SJSA1 (cell line): ENCODE results near the gene TMEM129. TPM values are rescaled to one million over a fixed set of nuclear protein-coding genes. Genes with fewer than 3 reads are reported as not detected.
"Not testable (repeated sequence)": the region's sequence is repeated elsewhere in the genome, so short reads cannot be mapped to it uniquely, and the experiment has no call there.

ENCODE experiments used
- DNase-seq, 2 experiments: peaks; one replicate each; pipeline ENCODE4 v3.0.0-alpha.2; 2015 to 2020; ENCODE audit warnings: low spot score in 2 of 2, low read depth in 1 of 2
- H3K27ac ChIP-seq: fragments of 250-450 bp; sonication (Bioruptor Pico); 2 replicates; pipeline ENCODE4 v1.5.1; 2020; ENCODE audit warnings: mild to moderate bottlenecking, moderate library complexity
- H3K27me3 ChIP-seq: fragments of 250-450 bp; sonication (Bioruptor Pico); replicated peaks from 2 replicates; pipeline ENCODE4 v1.5.1; 2020; ENCODE audit warnings: mild to moderate bottlenecking, moderate library complexity
- H3K36me3 ChIP-seq: fragments of 250-450 bp; sonication (Bioruptor Pico); 2 replicates; pipeline ENCODE4 v1.5.1; 2020; ENCODE audit warnings: mild to moderate bottlenecking
- H3K4me1 ChIP-seq: fragments of 250-450 bp; sonication (Bioruptor Pico); replicated peaks from 2 replicates; pipeline ENCODE4 v1.6.1; 2021; ENCODE audit warnings: mild to moderate bottlenecking
- H3K4me3 ChIP-seq: fragments of 250-450 bp; sonication (Bioruptor Pico); 2 replicates; pipeline ENCODE4 v1.5.1; 2020; ENCODE audit warnings: mild to moderate bottlenecking
- H3K9me3 ChIP-seq: fragments of 250-450 bp; sonication (Bioruptor Pico); replicated peaks from 2 replicates; pipeline ENCODE4 v1.5.1; 2020; ENCODE audit warnings: mild to moderate bottlenecking
- total RNA-seq: library from RNA; depleted of rRNA; stranded (reverse); fragments of >200 nt; shearing (Covaris generic); gene quantifications from 2 replicates; pipeline ENCODE4 v1.2.3, GENCODE V29; 2014

TMEM129 gene
- total RNA-seq, 1 experiment from 2014 or later, result 14.7 TPM

- DNase-seq, result no peak
- no peaks in the 10 kb centered on the region for H3K27me3 ChIP-seq
- H3K27ac ChIP-seq, result no peak overlapping the region
- no peak overlapping the region for H3K4me3 ChIP-seq
- peaks cover 25% of the 10 kb centered on the region for H3K36me3 ChIP-seq
- H3K9me3 ChIP-seq, result no peaks in the 10 kb centered on the region
- peaks cover 13% of the 10 kb centered on the region for H3K4me1 ChIP-seq
These were observed 5.9 kb downstream of the TMEM129 start for GRCh38 chr4:1715002-1715758.

DNA sequence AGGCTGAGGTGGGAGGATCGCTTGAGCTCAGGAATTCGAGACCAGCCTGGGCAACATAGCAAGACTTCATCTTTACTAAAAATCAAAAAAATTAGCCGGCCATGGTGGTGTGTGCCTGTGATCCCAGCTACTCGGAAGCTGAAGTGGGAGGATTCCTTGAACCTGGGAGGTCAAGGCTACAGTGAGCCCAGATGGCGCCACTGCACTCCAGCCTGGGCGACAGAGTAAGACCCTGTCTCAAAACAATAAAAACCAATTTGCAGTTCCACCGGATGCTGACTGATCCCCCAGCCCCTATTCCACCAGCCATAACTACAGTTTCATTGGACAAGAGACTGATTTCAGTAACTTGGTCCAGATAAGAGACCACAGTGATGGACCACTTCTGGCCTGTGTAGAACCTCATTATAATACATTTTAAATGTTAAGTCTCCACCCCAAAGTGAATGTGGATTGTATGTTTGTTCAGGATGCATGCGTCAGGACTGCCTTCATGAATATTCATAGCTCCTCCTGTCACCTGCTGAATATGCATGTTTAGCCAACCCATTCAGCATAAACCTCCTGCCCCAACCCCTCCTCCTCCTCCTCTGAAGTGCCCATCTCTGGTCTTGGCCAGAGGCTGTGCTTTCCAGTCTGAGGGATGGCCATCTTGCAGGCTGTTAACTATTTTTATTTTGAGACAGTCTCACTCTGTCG, 6.7 kb downstream of the TMEM129 start:
- H3K4me3 ChIP-seq, result no peak overlapping the region
- no peak for DNase-seq

DNA sequence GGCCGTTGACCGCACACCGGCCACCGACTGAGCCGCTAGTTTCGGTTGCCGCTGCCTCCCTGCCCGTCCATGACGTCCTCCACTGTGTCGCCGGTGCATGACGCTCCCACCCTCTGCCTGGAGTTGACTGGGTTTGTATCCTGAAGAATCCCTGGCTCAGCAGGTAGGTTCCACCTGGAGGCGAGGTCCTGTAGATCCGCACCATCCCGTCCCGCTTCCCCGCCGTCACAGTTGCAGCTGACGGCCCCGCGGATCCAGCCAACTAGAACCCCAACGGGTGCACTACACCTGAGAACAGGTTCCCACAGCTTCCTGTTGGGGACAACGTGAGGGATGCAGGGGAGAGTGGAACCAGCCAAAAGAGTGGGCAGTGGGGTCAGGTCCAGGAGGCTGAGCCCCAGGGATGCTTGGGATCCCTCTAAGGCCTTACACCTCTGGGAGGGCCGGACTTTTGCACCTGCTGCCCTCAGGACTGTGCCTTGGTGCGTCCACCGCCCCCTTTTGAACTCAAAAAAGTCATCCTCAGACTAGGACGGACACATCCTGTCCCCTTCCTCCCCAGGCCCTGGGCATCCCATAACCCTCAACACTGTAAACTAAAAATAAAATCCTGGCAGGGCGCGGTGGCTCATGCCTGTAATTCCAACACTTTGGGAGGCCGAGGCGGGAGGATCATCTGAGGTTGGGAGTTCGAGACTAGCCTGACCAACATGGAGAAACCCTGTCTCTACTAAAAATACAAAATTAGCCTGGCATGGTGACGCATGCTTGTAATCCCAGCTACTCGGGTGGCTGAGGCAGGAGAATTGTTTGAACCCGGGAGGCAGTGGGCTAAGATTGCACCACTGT, 7.9 kb downstream of the TMEM129 start:
- DNase-seq, result no peak
- H3K9me3 ChIP-seq, result no peaks in the 10 kb centered on the region

More for the DNA sequence above, 6.7 kb downstream of the TMEM129 start:
- Histone ChIP-seq H3K9me3 (no peaks in the 10 kb centered on the region), H3K4me1 (peaks cover 7% of the 10 kb centered on the region; the same call in 1 of the 2 replicates), H3K27me3 (no peaks in the 10 kb centered on the region), H3K36me3 (peaks cover 31% of the 10 kb centered on the region), H3K27ac (no peak overlapping the region)

DNA sequence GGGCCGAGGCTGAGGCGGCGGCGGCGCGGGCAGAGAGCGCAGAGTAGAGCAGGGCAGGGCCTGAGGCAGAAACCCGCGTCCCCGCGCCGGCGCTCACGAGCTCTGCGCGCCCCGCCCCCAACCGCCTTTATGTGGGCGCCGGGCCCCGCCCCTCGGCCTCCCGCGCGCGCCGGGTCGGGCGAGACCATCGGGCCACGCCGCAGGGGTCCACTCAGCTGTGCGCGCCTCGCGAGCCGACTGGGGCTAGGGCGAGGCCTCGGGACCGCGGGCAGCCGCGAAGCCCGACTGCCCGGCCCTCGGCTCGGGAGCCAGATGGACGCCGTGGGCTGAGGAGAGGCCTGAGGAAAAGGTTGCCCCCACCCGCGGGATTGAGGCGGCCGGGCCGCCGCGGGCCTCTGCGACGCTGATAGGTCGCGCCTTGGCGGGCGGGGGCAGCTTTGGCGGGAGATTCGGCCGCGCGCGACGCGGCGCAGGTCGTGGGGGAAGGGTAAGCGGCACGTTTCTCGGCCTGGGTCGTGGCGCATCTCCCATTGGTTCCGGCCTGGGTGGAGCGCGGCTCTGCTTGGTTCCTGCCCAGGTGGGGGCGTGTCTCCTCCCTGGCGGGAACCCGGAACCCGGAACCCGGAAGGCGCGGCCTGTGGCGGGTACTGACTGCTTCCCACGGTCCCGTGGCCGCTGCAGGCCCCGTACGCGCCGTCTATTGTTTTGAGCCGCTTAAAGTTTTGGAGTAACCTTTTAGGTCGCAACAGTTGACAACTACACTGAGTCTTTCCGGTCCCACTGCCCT, 8.7 kb downstream of the TMEM129 start, which contains the start of gene SLBP:
TSS of gene SLBP (minus strand) at position 104 of the 787 bp plus-strand sequence. CDS start 131 bp downstream, outside the sequence.
- peak; percentile 92 for DNase-seq
- H3K36me3 ChIP-seq, result peaks cover 33% of the 10 kb centered on the region
- H3K4me3 ChIP-seq, result peak within 1 kb of the TSS; percentile 86
- H3K4me1 ChIP-seq, result peaks cover 7% of the 10 kb centered on the region; the same call in 1 of the 2 replicates
- peak within 1 kb of the TSS; percentile 100 for H3K27ac ChIP-seq
- H3K27me3 ChIP-seq, result no peaks in the 10 kb centered on the region
- no peaks in the 10 kb centered on the region for H3K9me3 ChIP-seq

More for the DNA sequence above, 7.9 kb downstream of the TMEM129 start:
- H3K4me3 ChIP-seq, result peak overlapping the region; percentile 86
- H3K27ac ChIP-seq, result peak overlapping the region; percentile 100
- no peaks in the 10 kb centered on the region for H3K27me3 ChIP-seq
- H3K4me1 ChIP-seq, result peaks cover 7% of the 10 kb centered on the region; the same call in 1 of the 2 replicates
- H3K36me3 ChIP-seq, result peaks cover 33% of the 10 kb centered on the region

DNA sequence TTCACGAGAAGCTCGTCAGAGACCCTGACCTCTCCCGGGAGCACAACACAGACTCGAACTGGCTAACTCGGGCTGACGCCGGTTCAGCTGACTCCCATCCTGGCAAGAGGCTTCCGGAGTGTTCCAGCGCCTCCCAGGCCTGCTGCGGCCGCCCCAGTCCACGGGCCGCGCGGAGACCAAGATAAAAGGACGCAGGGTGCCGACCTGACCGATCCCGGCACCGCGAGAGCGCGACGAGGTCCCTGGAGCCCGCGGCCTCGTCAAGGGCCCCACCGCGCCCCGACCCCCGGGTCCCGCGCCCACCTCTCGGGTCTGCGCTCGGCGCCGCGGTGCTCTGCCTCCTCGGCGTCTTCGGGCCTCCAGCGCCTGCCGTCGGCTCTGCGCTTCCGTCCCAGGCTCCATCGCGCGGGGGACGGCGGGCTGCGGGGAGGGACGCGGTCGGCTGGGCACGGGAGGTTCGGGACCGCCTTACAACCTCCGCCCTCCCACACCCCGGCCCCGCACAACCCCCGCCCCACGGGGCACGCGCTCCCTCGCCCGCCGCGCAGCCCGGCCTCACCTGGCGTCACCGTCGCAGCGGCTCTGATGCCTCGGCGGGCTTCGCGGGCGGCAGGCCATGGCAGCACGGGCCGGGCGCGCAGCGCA, 9.4 kb downstream of the TMEM129 start:
- Histone ChIP-seq H3K4me1 (peaks cover 7% of the 10 kb centered on the region; the same call in 1 of the 2 replicates), H3K27me3 (no peaks in the 10 kb centered on the region), H3K4me3 (peak overlapping the region; percentile 86), H3K36me3 (peaks cover 27% of the 10 kb centered on the region), H3K27ac (peak overlapping the region; percentile 100), H3K9me3 (no peaks in the 10 kb centered on the region)
- DNase-seq, result peak in 1 of 2 experiments; percentile 30

GRCh38 chr4:1711055-1711570, 10.0 kb downstream of the TMEM129 start:
- Histone ChIP-seq H3K4me1 (peaks cover 7% of the 10 kb centered on the region; the same call in 1 of the 2 replicates), H3K9me3 (no peaks in the 10 kb centered on the region), H3K4me3 (peak overlapping the region; percentile 86), H3K27me3 (no peaks in the 10 kb centered on the region), H3K36me3 (peaks cover 31% of the 10 kb centered on the region), H3K27ac (no peak overlapping the region)
- no peak for DNase-seq

DNA sequence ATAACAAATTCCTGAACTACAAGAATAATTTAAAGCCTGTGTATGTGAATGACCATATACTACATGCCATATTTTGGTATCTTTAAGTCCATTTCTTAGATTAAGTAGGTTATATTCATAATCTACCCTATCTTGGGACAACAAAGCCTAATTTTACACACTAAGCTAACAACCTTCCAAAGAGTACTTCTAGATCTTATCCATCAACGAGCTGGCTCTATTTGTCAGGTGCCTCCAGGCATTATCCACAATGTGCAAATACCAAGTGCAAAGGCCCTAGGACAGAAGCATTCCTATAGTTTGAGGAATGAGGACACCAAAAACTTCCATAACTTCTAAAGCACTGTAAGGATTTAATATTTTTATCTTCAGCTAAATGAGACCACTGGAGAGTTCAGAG, 12.5 kb downstream of the TMEM129 start:
- Histone ChIP-seq H3K27me3 (no peaks in the 10 kb centered on the region), H3K27ac (no peak overlapping the region), H3K4me1 (peaks cover 7% of the 10 kb centered on the region; the same call in 1 of the 2 replicates), H3K9me3 (no peaks in the 10 kb centered on the region), H3K36me3 (peaks cover 47% of the 10 kb centered on the region), H3K4me3 (no peak overlapping the region)
- DNase-seq, result no peak

- DNase-seq, result no peak
- Histone ChIP-seq H3K27me3 (no peaks in the 10 kb centered on the region), H3K36me3 (peaks cover 52% of the 10 kb centered on the region), H3K4me3 (no peak overlapping the region), H3K9me3 (no peaks in the 10 kb centered on the region), H3K27ac (no peak overlapping the region), H3K4me1 (no peaks in the 10 kb centered on the region)
These were observed 14.8 kb downstream of the TMEM129 start for GRCh38 chr4:1706358-1706757.

DNA sequence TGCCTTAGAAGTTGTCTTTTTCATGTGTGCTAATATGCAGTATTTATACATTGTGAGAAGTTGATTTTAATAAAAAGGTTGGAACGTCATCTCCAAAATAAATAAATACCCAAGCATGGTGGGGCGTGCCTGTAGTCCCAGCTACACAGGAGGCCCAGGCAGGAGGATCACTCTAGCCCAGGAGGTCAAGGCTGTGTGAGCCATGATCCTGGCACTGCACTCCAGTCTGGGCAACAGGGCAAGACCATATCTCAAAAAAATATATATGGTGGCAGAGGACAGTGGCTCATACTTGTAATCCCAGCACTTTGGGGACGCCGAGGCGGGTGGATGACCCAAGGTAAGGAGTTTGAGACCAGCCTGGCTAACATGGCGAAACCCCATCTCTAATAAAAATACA, 15.4 kb downstream of the TMEM129 start:
- Histone ChIP-seq H3K27me3 (no peaks in the 10 kb centered on the region), H3K27ac (no peak overlapping the region), H3K4me1 (no peaks in the 10 kb centered on the region), H3K4me3 (no peak overlapping the region), H3K9me3 (no peaks in the 10 kb centered on the region), H3K36me3 (peaks cover 50% of the 10 kb centered on the region)
- no peak for DNase-seq

- no peaks in the 10 kb centered on the region for H3K4me1 ChIP-seq
- no peaks in the 10 kb centered on the region for H3K9me3 ChIP-seq
- H3K4me3 ChIP-seq, result no peak overlapping the region
- no peak overlapping the region for H3K27ac ChIP-seq
- H3K27me3 ChIP-seq, result no peaks in the 10 kb centered on the region
- peaks cover 53% of the 10 kb centered on the region for H3K36me3 ChIP-seq
- DNase-seq, result no peak
These were observed 17.3 kb downstream of the TMEM129 start for GRCh38 chr4:1703867-1704266.

GRCh38 chr4:1701671-1702070, 19.5 kb downstream of the TMEM129 start:
- peaks cover 60% of the 10 kb centered on the region for H3K36me3 ChIP-seq
- not testable (repeated sequence) for H3K27ac ChIP-seq, H3K27me3 ChIP-seq

GRCh38 chr4:1695913-1696312, 25.2 kb downstream of the TMEM129 start:
- Histone ChIP-seq H3K27ac (no peak overlapping the region), H3K9me3 (no peaks in the 10 kb centered on the region), H3K27me3 (no peaks in the 10 kb centered on the region), H3K36me3 (peaks cover 61% of the 10 kb centered on the region), H3K4me3 (no peak overlapping the region), H3K4me1 (no peaks in the 10 kb centered on the region)
- DNase-seq, result no peak

More at GRCh38 chr4:1701671-1702070, 19.5 kb downstream of the TMEM129 start:
- H3K4me1 ChIP-seq, H3K4me3 ChIP-seq, H3K9me3 ChIP-seq, DNase-seq: not testable (repeated sequence)
